ENCODE results near the gene GID4. TPM values are rescaled to one million over a fixed set of nuclear protein-coding genes. Genes with fewer than 3 reads are reported as not detected.

GID4 gene
- total RNA-seq: 5.1 and 9.0 TPM in 2 replicates

GRCh38 chr17:18038861-18039534 lies at the start of gene GID4, which contains the start of gene ATPAF2:
Gene GID4, plus strand, starts transcription at chr17:18039408. Its CDS starts 57 bp downstream, at chr17:18039465.
Gene ATPAF2, minus strand, starts transcription at chr17:18039168. Its CDS starts 155 bp downstream, at chr17:18039013.

GRCh38 chr17:18087610-18088491 lies 48.6 kb downstream of the GID4 start, which contains the start of gene DRG2:
Gene DRG2, plus strand, starts transcription at chr17:18087948. Its CDS starts 76 bp downstream, at chr17:18088024.

GRCh38 chr17:18108401-18109312 lies 69.4 kb downstream of the GID4 start, which contains the start of gene MYO15A:
Gene MYO15A, plus strand, starts transcription at chr17:18108756. Its CDS starts 10,045 bp downstream, at chr17:18118801.

Other genes with a start within 250 kb of the GID4 start
- gene SREBF1, start 202.4 kb upstream of the GID4 start, total RNA-seq: 69.0 and 142 TPM in 2 replicates
- gene TOM1L2, start 67.0 kb upstream of the GID4 start, total RNA-seq: 19.9 and 22.7 TPM in 2 replicates
- 0.55 and 1.1 TPM in 2 replicates for gene DRC3, start 66.5 kb upstream of the GID4 start, total RNA-seq
- gene ATPAF2, start 240 bp upstream of the GID4 start, total RNA-seq: 13.6 and 18.1 TPM in 2 replicates
- 32.7 and 39.7 TPM in 2 replicates for gene DRG2, start 48.5 kb downstream of the GID4 start, total RNA-seq
- gene MYO15A, start 69.3 kb downstream of the GID4 start, total RNA-seq: 0.33 and 0.50 TPM in 2 replicates
- gene ALKBH5, start 144.4 kb downstream of the GID4 start, total RNA-seq: 138 and 151 TPM in 2 replicates
- gene LLGL1, start 186.2 kb downstream of the GID4 start, total RNA-seq: 40.5 and 47.7 TPM in 2 replicates
- gene FLII, start 219.3 kb downstream of the GID4 start, total RNA-seq: 445 and 453 TPM in 2 replicates
- 22.4 and 27.1 TPM in 2 replicates for gene MIEF2, start 221.3 kb downstream of the GID4 start, total RNA-seq